ENCODE results near the gene HSD3B7. TPM values are rescaled to one million over a fixed set of nuclear protein-coding genes. Genes with fewer than 3 reads are reported as not detected.
"Not testable (repeated sequence)": the region's sequence is repeated elsewhere in the genome, so short reads cannot be mapped to it uniquely, and the experiment has no call there.

HSD3B7 gene
- total and polyA plus RNA-seq, 7 experiments from 2014 or later = 0.08 to 7.0 (median 2.4) TPM; not detected in 1

- Mint-ChIP-seq H3K4me1 (peaks cover 13 to 31% (median 20%) of the 10 kb centered on the region in 7 donors), H3K27ac (peak overlapping the region in 6 of 9 donors; percentile 29 to 83 (median 62)), H3K9me3 (no peaks in the 10 kb centered on the region), H3K4me3 (peak overlapping the region; percentile 31 to 91 (median 80)), H3K27me3 (peaks cover 0 to 63% (median 19%) of the 10 kb centered on the region in 5 donors), H3K36me3 (no peaks in the 10 kb centered on the region)
- no peak for DNase-seq
- no peak overlapping the region for H3K4me3 ChIP-seq (ENCODE audit: low read length)
- intact Hi-C loops (cut with micrococcal nuclease) = loop anchor here (1.0 to 2.0 kb wide), 3 partner anchors 13 to 23 kb away; partner anchors contain the start of gene STX4 (in 2 of the 2)
- peaks cover 3 to 6% of the 10 kb centered on the region in 2 donors for H3K4me1 ChIP-seq (ENCODE audit: control insufficient read depth in 2 of 2, insufficient read depth in 2 of 2, low read length in 2 of 2)
- no peaks in the 10 kb centered on the region for H3K36me3 ChIP-seq (ENCODE audit: control insufficient read depth in 2 of 3, insufficient read depth in 3 of 3, low read length in 3 of 3)
- peak; percentile 53 for ATAC-seq
- ChIA-PET CTCF (no interaction called here), POLR2A (interaction anchor here (0.6 kb wide), 1 partner anchor 109 kb away, joined by 4 read pairs; no protein-coding TSS in a partner anchor)
- no peaks in the 10 kb centered on the region for H3K9me3 ChIP-seq (ENCODE audit: control insufficient read depth in 2 of 3, low read length in 3 of 3)
- H3K27ac ChIP-seq (ENCODE audit: low read depth, low read length) = no peak overlapping the region
- H3K27me3 ChIP-seq (ENCODE audit: control insufficient read depth in 2 of 2, insufficient read depth in 2 of 2, low read length in 2 of 2) = no peaks in the 10 kb centered on the region
Measured at GRCh38 chr16:31009894-31010584, 25.0 kb downstream of the HSD3B7 start.

- peak within 1 kb of the TSS in 8 of 9 donors; percentile 29 to 83 (median 58) for H3K27ac Mint-ChIP-seq
- peak; percentile 84 for ATAC-seq
- intact Hi-C loops (cut with micrococcal nuclease) = loop anchor here (1.0 to 2.0 kb wide), 3 partner anchors 13 to 23 kb away; partner anchors contain the start of gene STX4 (in 2 of the 2)
Measured at GRCh38 chr16:31010585-31011325, 25.7 kb downstream of the HSD3B7 start, which contains the start of gene STX1B. Gene STX1B, minus strand, starts transcription at chr16:31010638. Its CDS starts 242 bp downstream, at chr16:31010396.

GRCh38 chr16:31011815-31012214 lies 26.8 kb downstream of the HSD3B7 start:
- CTCF ChIA-PET; H3K4me3 ChIP-seq (ENCODE audit: low read length); ATAC-seq; H3K36me3 Mint-ChIP-seq; DNase-seq; POLR2A ChIA-PET; H3K27ac ChIP-seq (ENCODE audit: low read depth, low read length); H3K9me3 ChIP-seq (ENCODE audit: control insufficient read depth in 2 of 3, low read length in 3 of 3); H3K4me1 ChIP-seq (ENCODE audit: control insufficient read depth in 2 of 2, insufficient read depth in 2 of 2, low read length in 2 of 2); H3K27me3 ChIP-seq (ENCODE audit: control insufficient read depth in 2 of 2, insufficient read depth in 2 of 2, low read length in 2 of 2); H3K36me3 ChIP-seq (ENCODE audit: control insufficient read depth in 2 of 3, insufficient read depth in 3 of 3, low read length in 3 of 3); H3K9me3 Mint-ChIP-seq: not testable (repeated sequence)
- H3K27ac Mint-ChIP-seq = peak overlapping the region in 5 of 9 donors; percentile 22 to 82 (median 67)
- intact Hi-C loops (cut with micrococcal nuclease) = loop anchor here in 1 of 2 donors (2.0 kb wide), 1 partner anchor 21 kb away; the partner anchor contains the start of gene STX4
- H3K27me3 Mint-ChIP-seq = peaks cover 0 to 59% (median 22%) of the 10 kb centered on the region in 5 donors
- peak overlapping the region; percentile 67 to 89 (median 81) for H3K4me3 Mint-ChIP-seq
- H3K4me1 Mint-ChIP-seq = peaks cover 13 to 27% (median 20%) of the 10 kb centered on the region in 7 donors

More at GRCh38 chr16:31010585-31011325, 25.7 kb downstream of the HSD3B7 start, which contains the start of gene STX1B:
- no peaks in the 10 kb centered on the region for H3K36me3 ChIP-seq (ENCODE audit: control insufficient read depth in 2 of 3, insufficient read depth in 3 of 3, low read length in 3 of 3)
- Mint-ChIP-seq H3K4me1 (peaks cover 13 to 29% (median 20%) of the 10 kb centered on the region in 7 donors), H3K9me3 (no peaks in the 10 kb centered on the region), H3K4me3 (peak within 1 kb of the TSS; percentile 67 to 91 (median 81)), H3K36me3 (no peaks in the 10 kb centered on the region), H3K27me3 (peaks cover 0 to 64% (median 22%) of the 10 kb centered on the region in 5 donors)
- ChIA-PET CTCF (no interaction called here), POLR2A (no interaction called here)
- H3K27me3 ChIP-seq (ENCODE audit: control insufficient read depth in 2 of 2, insufficient read depth in 2 of 2, low read length in 2 of 2) = no peaks in the 10 kb centered on the region
- H3K27ac ChIP-seq (ENCODE audit: low read depth, low read length) = peak within 1 kb of the TSS; percentile 39
- peaks cover 3 to 6% of the 10 kb centered on the region in 2 donors for H3K4me1 ChIP-seq (ENCODE audit: control insufficient read depth in 2 of 2, insufficient read depth in 2 of 2, low read length in 2 of 2)
- no peaks in the 10 kb centered on the region for H3K9me3 ChIP-seq (ENCODE audit: control insufficient read depth in 2 of 3, low read length in 3 of 3)
- DNase-seq = peak; percentile 35 to 72 (median 53)
- peak within 1 kb of the TSS; percentile 55 for H3K4me3 ChIP-seq (ENCODE audit: low read length)

GRCh38 chr16:31013292-31013691 lies 28.3 kb downstream of the HSD3B7 start:
- H3K4me3 ChIP-seq (ENCODE audit: low read length); DNase-seq; H3K9me3 ChIP-seq (ENCODE audit: control insufficient read depth in 2 of 3, low read length in 3 of 3); H3K27ac ChIP-seq (ENCODE audit: low read depth, low read length); H3K36me3 ChIP-seq (ENCODE audit: control insufficient read depth in 2 of 3, insufficient read depth in 3 of 3, low read length in 3 of 3); CTCF ChIA-PET; H3K27ac Mint-ChIP-seq; H3K36me3 Mint-ChIP-seq; H3K27me3 ChIP-seq (ENCODE audit: control insufficient read depth in 2 of 2, insufficient read depth in 2 of 2, low read length in 2 of 2); ATAC-seq; intact Hi-C loops (cut with micrococcal nuclease); H3K9me3 Mint-ChIP-seq; POLR2A ChIA-PET; H3K4me1 ChIP-seq (ENCODE audit: control insufficient read depth in 2 of 2, insufficient read depth in 2 of 2, low read length in 2 of 2): not testable (repeated sequence)
- H3K4me1 Mint-ChIP-seq = peaks cover 13 to 27% (median 20%) of the 10 kb centered on the region in 7 donors
- peaks cover 0 to 56% (median 22%) of the 10 kb centered on the region in 5 donors for H3K27me3 Mint-ChIP-seq
- H3K4me3 Mint-ChIP-seq = peak overlapping the region in 3 of 10 donors; percentile 19 to 86 (median 65)

GRCh38 chr16:31016018-31016417 lies 31.0 kb downstream of the HSD3B7 start:
- Histone ChIP-seq H3K27me3 (ENCODE audit: control insufficient read depth in 2 of 2, insufficient read depth in 2 of 2, low read length in 2 of 2) (no peaks in the 10 kb centered on the region), H3K4me1 (ENCODE audit: control insufficient read depth in 2 of 2, insufficient read depth in 2 of 2, low read length in 2 of 2) (peaks cover 2 to 4% of the 10 kb centered on the region in 2 donors), H3K27ac (ENCODE audit: low read depth, low read length) (no peak overlapping the region), H3K36me3 (ENCODE audit: control insufficient read depth in 2 of 3, insufficient read depth in 3 of 3, low read length in 3 of 3) (no peaks in the 10 kb centered on the region), H3K4me3 (ENCODE audit: low read length) (no peak overlapping the region), H3K9me3 (ENCODE audit: control insufficient read depth in 2 of 3, low read length in 3 of 3) (no peaks in the 10 kb centered on the region)
- POLR2A ChIA-PET = no interaction called here
- intact Hi-C loops (cut with micrococcal nuclease) = no loop called here
- CTCF ChIA-PET = no interaction called here
- no peaks in the 10 kb centered on the region for H3K36me3 Mint-ChIP-seq
- no peak for ATAC-seq
- DNase-seq = no peak
- H3K27me3 Mint-ChIP-seq = peaks cover 0 to 36% (median 22%) of the 10 kb centered on the region in 5 donors
- no peak overlapping the region for H3K27ac Mint-ChIP-seq
- no peak overlapping the region for H3K4me3 Mint-ChIP-seq
- no peaks in the 10 kb centered on the region for H3K9me3 Mint-ChIP-seq
- peaks cover 0 to 17% (median 16%) of the 10 kb centered on the region in 7 donors for H3K4me1 Mint-ChIP-seq

- H3K27me3 ChIP-seq (ENCODE audit: control insufficient read depth in 2 of 2, insufficient read depth in 2 of 2, low read length in 2 of 2); DNase-seq; H3K27ac Mint-ChIP-seq; H3K4me3 Mint-ChIP-seq; H3K36me3 Mint-ChIP-seq; ATAC-seq; H3K9me3 Mint-ChIP-seq; H3K36me3 ChIP-seq (ENCODE audit: control insufficient read depth in 2 of 3, insufficient read depth in 3 of 3, low read length in 3 of 3); intact Hi-C loops (cut with micrococcal nuclease); POLR2A ChIA-PET; H3K4me3 ChIP-seq (ENCODE audit: low read length); H3K27ac ChIP-seq (ENCODE audit: low read depth, low read length); CTCF ChIA-PET; H3K9me3 ChIP-seq (ENCODE audit: control insufficient read depth in 2 of 3, low read length in 3 of 3); H3K4me1 ChIP-seq (ENCODE audit: control insufficient read depth in 2 of 2, insufficient read depth in 2 of 2, low read length in 2 of 2): not testable (repeated sequence)
- peaks cover 0 to 10% (median 5%) of the 10 kb centered on the region in 7 donors for H3K4me1 Mint-ChIP-seq
- H3K27me3 Mint-ChIP-seq = peaks cover 0 to 19% (median 12%) of the 10 kb centered on the region in 5 donors
Measured at GRCh38 chr16:31017756-31018155, 32.7 kb downstream of the HSD3B7 start.

Measured in naive thymus-derived CD4-positive, alpha-beta T cell (primary cell).